ENCODE data around the gene PPP6R3.
"Not testable (repeated sequence)": the region's sequence is repeated elsewhere in the genome, so short reads cannot be mapped to it uniquely, and the experiment has no call there.

The PPP6R3 gene

DNA sequence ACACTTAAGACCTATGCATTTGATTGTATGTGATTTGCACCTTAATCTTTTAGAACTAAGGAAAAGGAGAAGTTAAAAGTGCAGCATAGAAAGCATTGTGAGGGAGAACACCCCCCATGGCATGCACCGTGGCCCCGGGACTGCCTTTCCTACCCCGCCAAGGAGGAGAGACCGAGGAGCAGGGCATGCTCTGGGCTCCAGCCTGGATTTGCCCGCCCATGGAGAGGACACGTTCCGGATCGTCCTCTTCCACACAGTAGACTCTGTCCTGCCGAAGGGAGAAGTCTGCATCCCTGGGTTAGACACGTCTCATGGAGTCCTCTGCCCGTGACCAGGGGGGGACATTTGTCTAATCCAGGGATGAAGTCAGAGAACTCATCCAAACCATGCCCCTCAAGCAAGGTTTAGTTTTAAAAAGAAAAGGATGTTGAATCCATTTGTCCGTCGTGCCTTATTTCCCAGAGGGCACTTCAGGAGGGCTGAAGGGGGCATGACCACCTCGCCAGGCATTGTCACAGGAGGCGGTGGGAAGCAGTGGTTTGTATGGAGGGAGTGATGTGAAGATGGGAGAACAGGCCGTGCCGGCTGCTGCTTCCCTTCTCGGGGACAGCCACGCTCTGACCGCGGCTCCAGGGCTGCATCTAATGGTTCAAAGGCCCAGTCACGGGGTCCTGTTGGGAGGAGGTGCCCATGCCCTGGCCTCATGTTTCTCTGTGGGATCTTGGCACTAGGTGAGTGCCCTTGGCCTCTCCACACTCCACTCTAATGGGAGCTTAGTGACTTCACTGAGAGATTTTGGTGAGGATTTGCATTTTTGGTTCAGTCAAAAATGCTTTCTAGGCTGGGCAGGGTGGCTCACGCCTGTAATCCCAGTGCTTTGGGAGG lies 157.6 kb downstream of the PPP6R3 start:
- DNase-seq, result no peak

DNA sequence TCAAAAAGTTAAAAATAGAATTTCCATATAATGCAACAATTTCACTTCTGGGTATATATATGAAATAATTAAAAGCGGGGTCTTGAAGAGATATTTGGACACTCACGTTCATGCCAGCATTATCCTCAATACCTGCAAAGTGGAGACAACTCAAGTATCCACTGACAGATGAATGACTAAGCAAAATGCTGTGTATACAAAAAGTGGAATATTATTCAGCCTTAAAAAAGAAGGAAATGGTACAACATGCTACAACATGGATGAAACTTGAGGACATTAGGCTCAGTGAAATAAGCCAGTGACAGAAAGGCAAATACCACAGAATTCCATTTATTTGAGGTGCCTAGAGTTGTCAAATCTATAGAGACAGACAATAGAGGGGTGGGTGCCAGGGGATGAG lies 161.3 kb downstream of the PPP6R3 start:
- DNase-seq, result no peak

DNA sequence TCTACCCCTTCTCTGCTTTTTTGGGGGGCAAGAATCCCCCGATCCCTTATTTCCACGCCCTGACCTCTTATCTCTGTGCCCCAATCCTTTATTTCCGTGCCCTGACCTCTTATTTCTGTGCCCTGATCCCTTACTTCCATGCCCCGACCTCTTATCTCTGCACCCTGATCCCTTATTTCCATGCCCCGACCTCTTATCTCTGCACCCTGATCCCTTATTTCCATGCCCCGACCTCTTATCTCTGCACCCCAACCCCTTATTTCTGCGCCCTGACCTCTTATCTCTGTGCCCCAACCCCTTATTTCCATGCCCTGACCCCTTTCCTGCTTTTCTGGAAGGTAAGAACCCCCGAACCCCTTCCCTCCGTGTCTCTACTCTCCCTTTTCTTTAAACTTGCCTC lies 163.2 kb downstream of the PPP6R3 start:
- DNase-seq, result not testable (repeated sequence)

DNA sequence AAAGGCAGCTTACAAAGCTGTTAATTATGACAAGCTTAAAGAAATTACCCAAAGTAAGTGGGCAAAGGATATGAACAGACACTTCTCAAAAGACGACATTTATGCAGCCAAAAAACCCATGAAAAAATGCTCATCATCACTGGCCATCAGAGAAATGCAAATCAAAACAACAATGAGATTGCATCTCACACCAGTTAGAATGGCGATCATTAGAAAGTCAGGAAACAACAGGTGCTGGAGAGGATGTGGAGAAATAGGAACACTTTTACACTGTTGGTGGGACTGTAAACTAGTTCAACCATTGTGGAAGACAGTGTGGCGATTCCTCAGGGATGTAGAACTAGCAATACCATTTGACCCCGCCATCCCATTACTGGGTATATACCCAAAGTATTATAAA lies 164.5 kb downstream of the PPP6R3 start:
- not testable (repeated sequence) for DNase-seq

DNA sequence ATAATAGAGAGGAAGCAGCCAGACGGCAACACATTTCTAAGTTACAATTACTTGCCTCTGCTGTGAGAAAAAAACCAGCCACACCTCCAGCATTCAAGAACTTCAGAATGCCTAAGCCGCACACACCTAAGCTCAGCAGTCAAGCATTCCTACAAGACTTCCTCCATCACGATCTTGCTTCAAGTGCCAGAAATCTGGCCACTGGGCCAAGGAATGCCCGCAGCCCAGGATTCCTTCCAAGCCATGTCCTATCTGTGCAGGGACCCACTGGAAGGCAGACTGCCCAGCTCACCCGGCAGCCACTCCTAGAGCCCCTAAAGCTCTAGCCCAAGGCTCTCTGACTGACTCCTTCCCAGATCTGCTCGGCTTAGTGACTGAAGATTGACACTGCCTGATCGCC lies 165.7 kb downstream of the PPP6R3 start:
- not testable (repeated sequence) for DNase-seq

DNA sequence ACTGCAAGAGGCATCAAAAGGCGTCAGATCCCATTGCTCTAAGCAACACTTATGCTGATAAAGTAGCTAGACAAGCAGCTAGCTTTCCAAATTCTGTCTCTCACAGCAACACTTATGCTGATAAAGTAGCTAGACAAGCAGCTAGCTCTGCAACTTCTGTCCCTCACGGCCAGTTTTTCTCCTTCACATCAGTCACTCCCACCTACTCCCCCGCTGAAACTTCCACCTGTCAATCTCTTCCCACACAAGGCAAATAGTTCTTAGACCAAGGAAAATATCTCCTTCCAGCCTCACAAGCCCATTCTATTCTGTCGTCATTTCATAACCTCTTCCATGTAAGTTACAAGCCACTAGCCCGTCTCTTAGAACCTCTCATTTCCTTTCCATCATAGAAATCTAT lies 168.3 kb downstream of the PPP6R3 start:
- DNase-seq, result not testable (repeated sequence)

DNA sequence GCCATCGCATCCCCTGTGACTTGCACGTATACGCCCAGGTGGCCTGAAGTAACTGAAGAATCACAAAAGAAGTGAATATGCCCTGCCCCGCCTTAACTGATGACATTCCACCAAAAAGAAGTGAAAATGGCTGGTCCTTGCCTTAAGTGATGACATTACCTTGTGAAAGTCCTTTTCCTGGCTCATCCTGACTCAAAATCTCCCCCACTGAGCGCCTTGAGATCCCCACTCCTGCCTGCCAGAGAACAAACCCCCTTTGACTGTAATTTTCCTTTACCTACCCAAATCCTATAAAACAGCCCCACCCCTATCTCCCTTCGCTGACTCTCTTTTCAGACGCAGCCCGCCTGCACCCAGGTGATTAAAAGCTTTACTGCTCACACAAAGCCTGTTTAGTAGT lies 171.8 kb downstream of the PPP6R3 start:
- not testable (repeated sequence) for DNase-seq

- DNase-seq, result peak; percentile 52
These were observed 172.2 kb downstream of the PPP6R3 start for GRCh38 chr11:68632802-68633201.

DNA sequence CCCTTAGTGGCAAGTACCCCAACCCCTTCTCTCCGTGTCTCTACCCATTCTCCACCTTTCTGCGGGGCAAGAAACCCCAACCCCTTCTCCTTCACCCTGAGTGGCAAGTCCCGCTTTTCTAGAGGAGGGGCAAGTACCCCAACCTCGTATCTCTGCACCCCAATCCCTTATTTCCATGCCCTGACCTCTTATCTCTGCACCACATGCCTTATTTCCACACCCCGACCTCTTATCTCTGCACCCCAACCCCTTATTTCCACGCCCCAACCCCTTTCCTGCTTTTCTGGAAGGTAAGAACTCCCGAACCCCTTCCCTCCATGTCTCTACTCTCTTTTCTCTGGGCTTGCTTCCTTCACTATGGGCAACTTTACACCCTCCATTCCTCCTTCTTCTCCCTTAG lies 174.1 kb downstream of the PPP6R3 start:
- not testable (repeated sequence) for DNase-seq

DNA sequence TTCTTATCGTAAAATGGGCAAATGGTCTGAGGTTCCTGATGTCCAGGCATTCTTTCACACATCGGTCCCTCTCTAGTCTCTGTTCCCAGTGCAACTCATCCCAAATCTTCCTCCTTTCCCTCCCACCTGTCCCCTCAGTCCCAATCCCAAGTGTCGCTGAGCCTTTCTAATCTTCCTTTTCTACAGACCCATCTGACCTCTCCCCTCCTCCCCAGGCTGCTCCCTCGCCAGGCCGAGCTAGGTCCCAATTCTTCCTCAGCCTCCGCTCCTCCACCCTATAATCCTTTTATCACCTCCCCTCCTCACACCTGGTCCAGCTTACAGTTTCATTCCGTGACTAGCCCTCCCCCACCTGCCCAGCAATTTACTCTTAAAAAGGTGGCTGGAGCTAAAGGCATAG lies 174.6 kb downstream of the PPP6R3 start:
- not testable (repeated sequence) for DNase-seq

DNA sequence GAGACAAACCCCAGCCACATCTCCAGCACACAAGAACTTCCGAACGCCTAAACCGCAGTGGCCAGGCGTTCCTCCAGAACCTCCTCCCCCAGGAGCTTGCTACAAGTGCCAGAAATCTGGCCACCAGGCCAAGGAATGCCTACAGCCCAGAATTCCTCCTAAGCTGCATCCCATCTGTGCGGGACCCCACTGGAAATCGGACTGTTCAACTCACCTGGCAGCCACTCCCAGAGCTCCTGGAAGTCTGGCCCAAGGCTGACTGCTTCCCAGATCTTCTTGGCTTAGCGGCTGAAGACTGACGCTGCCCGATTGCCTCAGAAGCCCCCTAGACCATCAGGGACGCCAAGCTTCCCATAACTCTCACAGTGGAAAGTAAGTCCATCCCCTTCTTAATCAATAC lies 175.3 kb downstream of the PPP6R3 start:
- DNase-seq, result not testable (repeated sequence)

DNA sequence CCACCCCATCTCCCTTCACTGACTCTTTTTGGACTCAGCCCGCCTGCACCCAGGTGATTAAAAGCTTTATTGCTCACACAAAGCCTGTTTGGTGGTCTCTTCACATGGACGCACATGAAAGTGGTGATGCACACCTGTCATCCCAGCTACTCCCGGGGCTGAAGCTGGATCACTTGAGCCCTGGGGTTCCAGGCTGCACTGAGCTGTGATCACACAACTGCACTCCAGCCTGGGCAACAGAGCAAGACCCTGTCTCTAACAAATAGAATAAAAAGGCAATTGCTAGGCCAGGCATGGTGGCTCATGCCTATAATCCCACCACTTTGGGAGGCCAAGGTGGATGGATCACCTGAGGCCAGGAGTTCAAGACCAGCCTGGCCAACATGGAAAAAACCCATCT lies 178.8 kb downstream of the PPP6R3 start:
- not testable (repeated sequence) for DNase-seq

DNA sequence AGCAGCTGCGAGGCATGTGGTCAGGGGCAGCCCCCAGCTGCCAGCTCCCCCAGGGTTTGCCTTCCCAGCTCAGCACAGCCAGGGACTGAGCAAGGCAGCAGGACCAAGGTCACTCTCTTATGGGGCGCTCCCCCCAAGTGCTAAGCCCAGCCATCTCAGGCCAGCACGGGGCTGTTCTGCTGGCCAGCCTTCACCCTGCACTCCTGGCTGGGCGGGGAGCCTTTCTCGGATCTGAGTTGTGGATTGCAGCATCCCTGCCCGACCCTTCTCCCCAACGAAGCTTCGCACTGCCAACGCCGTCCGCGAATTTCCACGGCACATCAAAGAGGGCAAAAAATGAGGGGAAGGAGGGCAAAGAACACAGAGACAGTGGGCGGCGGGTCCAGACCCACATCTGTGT lies 181.3 kb downstream of the PPP6R3 start:
- DNase-seq, result no peak

- DNase-seq, result no peak
These were observed 183.0 kb downstream of the PPP6R3 start for GRCh38 chr11:68643585-68643984.

- no peak for DNase-seq
These were observed 186.3 kb downstream of the PPP6R3 start for GRCh38 chr11:68646832-68647231.

DNA sequence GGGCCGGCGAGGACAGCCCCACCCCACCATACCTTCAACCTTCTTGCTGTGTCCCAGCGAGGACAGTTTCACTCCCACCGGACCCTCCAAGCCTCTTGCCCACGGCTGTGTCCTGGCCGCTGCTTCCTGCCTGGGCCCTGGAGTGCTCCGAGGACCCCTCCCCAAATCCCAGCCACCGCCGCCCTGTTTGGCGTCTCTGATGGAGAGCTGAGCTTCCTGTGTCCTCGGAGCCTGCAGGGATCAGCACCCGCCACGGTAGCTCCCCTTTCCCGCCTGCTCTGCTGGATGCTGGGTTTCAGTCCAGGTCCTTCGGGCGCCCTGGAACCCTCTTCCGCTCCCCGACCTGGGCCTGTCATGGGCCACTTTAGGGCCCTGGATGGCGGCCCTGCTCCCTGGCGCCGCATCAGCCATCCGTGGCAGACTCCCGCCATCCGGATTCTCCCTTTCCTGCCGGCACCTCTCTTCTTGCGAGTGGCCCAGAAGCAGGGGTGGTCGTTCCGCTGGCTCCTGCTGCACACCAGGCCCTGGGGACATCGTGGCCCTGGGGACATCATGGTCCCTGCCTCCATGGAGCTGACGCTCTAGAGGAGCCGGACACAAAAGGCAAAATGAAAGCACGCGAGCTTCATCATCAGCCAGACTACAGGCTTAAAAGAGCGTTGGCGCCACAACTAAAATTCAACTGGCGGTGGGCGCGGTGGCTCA lies 189.5 kb downstream of the PPP6R3 start:
- no peak for DNase-seq

DNA sequence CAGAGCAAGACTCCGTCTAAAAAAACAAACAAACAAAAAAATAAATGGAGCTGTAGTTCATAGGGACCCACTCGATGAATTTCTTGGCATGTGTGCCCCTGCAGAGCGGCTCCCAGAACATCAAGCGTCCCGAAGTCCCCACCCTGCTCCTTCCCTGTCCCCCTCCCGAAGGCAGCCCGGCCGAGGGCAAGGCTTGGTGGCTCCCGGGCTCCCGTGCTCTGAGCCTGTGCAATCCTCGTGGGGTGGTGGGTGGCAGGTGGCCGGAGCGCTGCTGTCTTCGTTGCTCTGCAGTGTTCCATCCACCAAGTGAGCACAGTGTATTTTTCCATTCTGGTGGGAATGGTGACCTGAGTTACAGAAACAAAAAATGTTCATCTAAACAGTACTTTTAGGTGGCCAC lies 190.2 kb downstream of the PPP6R3 start:
- DNase-seq, result no peak

DNA sequence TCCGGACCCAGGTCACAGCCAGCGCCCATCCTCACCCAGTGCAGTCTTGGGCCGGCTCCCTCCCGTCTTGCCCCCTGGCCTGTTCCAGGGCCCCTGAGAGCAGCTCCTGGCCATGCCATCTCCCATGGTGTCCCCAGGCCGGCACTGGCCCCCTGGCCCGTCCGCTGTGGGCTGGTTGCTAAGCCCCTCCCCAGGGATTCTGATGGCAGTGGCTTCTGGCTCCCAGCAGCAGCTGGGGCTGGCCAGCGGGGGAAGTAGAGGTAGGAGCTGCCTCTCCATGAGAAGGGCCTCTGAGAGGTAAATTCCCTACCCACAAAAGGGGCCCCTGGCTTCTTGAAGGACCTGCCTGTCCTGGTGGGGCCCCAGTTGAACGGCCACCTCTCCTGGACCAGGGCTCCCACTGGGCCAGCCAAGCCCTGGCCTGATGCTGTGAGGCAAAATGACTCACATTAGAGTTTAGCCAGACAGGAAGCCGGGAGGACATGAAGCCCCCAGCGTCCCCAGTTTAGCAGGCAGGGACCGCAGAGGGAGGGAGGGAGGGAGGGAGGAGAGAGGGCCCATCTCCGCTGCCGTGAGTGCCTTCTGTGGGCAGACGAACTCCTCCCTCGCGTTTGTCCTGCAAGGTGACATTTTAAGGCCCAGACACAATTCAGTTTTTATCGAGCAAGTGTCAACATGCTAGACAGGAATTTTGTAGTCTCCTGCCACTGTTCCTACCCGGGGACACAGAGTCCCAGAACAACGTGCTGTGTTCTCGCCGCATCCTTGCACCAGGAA lies 190.8 kb downstream of the PPP6R3 start:
- DNase-seq, result no peak

DNA sequence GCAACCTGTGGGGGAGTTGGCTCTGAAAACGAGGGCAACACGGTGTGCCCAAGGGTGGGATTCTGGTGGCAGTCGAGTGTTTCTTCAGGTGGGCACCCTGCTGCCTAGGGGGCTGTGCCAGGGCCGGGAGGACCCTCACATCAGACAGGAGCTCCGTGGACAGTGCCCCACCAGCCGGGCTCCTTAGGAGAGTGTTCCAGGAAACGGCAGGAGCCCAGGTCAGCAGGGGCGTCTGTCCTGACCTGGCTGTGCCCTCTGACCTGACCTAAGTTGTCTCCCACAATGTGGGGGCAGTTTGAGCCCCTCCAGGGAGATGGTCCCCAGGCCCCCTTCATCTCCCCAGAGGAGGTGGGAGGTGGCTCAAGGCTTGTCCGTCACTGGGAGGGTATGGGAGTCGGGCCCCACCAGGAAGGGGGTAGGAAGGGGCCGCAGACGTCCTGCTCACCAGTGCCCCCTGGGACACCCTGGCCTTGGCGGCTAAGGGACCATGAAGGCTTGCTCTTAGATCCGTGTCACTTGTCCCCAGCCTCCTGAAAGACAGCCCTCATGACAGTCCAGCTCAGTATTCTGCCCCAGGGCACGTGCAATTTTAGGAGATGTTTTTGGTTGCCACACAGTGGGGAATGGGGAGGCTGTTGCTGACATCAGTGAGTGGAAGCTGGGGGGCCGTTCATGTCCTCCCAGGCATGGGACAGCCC lies 191.6 kb downstream of the PPP6R3 start:
- DNase-seq, result no peak

- no peak for DNase-seq
These were observed 192.2 kb downstream of the PPP6R3 start for GRCh38 chr11:68652683-68653156.

- DNase-seq, result no peak
These were observed 193.2 kb downstream of the PPP6R3 start for GRCh38 chr11:68653486-68654430.

All from CD4-positive, alpha-beta T cell treated with Interleukin-21 for 1 hour (primary cell).